Endothelial cell of umbilical vein (primary cell): Measurements from ENCODE around the gene DHX36. TPM values are rescaled to one million over a fixed set of nuclear protein-coding genes. Genes with fewer than 3 reads are reported as not detected.

Experiments used
- BruUV-seq: library from RNA; stranded (reverse); fragments of 400-500 nt; replicated peaks from 2 replicates; lab custom pipeline; 2021; lab: Mats Ljungman, UMichigan
- CTCF ChIA-PET: fragments of 300-600, 350-600 bp; sonication (Branson Sonifier 250); formaldehyde crosslinking; loops from one replicate; lab custom pipeline; 2021; ENCODE audit warnings: antibody characterized with exemption, inconsistent platforms; lab: Charles Lee
- POLR2A ChIA-PET: fragments of 300-600, 350-600 bp; sonication (Branson Sonifier 250); formaldehyde crosslinking; loops from one replicate; lab custom pipeline; 2021; ENCODE audit warnings: antibody characterized with exemption, inconsistent platforms; lab: Charles Lee
- DNase-seq: peaks from one replicate; pipeline ENCODE4 v3.0.0-alpha.2; 2011; ENCODE audit warnings: low read depth, low spot score
- FAIRE-seq: peaks from 2 replicates; lab custom pipeline; 2011; peaks lifted over from hg19 to GRCh38; lab: Jason Lieb, UNC
- H2AFZ ChIP-seq: 2 replicates; pipeline ENCODE4 v1.6.0; 2012; ENCODE audit warnings: low read depth, low read length, control low read depth, inconsistent platforms
- H3K27ac ChIP-seq: 2 replicates; pipeline ENCODE4 v1.5.1; 2011; ENCODE audit warnings: low read depth, mild to moderate bottlenecking, control low read depth, low read length, moderate library complexity; ENCODE audit not compliant: insufficient read depth
- H3K27me3 ChIP-seq, 2 experiments: 2 replicates each; pipeline versions ENCODE4 v1.6.0 to v1.6.1; 2011; ENCODE audit warnings: low read length in 2 of 2, mixed read lengths in 1 of 2; ENCODE audit not compliant: control insufficient read depth in 2 of 2, insufficient read depth in 2 of 2
- H3K36me3 ChIP-seq, 2 experiments: 2 replicates in 1 of 2; 3 replicates in 1 of 2; pipeline ENCODE4 v1.5.1; 2011; ENCODE audit warnings: low read length in 2 of 2, mild to moderate bottlenecking in 1 of 2, moderate library complexity in 1 of 2; ENCODE audit not compliant: control insufficient read depth in 2 of 2, insufficient read depth in 2 of 2; ENCODE audit errors: extremely low read depth in 1 of 2
- H3K4me1 ChIP-seq: 3 replicates; pipeline ENCODE4 v1.5.1; 2011; ENCODE audit warnings: mild to moderate bottlenecking, low read length; ENCODE audit not compliant: control insufficient read depth, insufficient read depth; ENCODE audit errors: extremely low read depth
- H3K4me2 ChIP-seq: 2 replicates; pipeline ENCODE4 v1.6.1; 2011; ENCODE audit warnings: low read length, control low read depth, mixed read lengths; ENCODE audit not compliant: insufficient read depth
- H3K4me3 ChIP-seq, 3 experiments: fragments of 200-600 bp in 1 of 3; sonication (generic), shearing (Covaris generic) in 1 of 3; replicated peaks in 1 of 3; 2 replicates each; pipeline ENCODE4 v1.5.1; 2011 to 2016; ENCODE audit warnings: control low read depth in 3 of 3, low read length in 3 of 3, mild to moderate bottlenecking in 2 of 3, inconsistent platforms in 1 of 3, low read depth in 1 of 3, moderate library complexity in 1 of 3; ENCODE audit not compliant: insufficient read depth in 1 of 3
- H3K79me2 ChIP-seq: 2 replicates; pipeline ENCODE4 v1.6.0; 2012; ENCODE audit warnings: low read length, inconsistent platforms; ENCODE audit not compliant: control insufficient read depth, insufficient read depth
- H3K9ac ChIP-seq: replicated peaks from 2 replicates; pipeline ENCODE3; 2011; ENCODE audit warnings: low read length, control low read depth; ENCODE audit not compliant: insufficient read depth; ENCODE audit errors: extremely low read depth
- H3K9me1 ChIP-seq: replicated peaks from 3 replicates; pipeline ENCODE4 v1.6.0; 2011; ENCODE audit warnings: mild to moderate bottlenecking, low read length; ENCODE audit not compliant: control insufficient read depth, insufficient read depth; ENCODE audit errors: extremely low read depth
- H3K9me3 ChIP-seq: replicated peaks from 2 replicates; pipeline ENCODE4 v1.5.1; 2012; ENCODE audit warnings: low read length, inconsistent platforms; ENCODE audit not compliant: control insufficient read depth, insufficient read depth
- H4K20me1 ChIP-seq: replicated peaks from 2 replicates; pipeline ENCODE3; 2011; ENCODE audit warnings: mild to moderate bottlenecking, low read length; ENCODE audit not compliant: control insufficient read depth, insufficient read depth; ENCODE audit errors: extremely low read depth
- CTCF ChIP-seq, 2 donors: IDR thresholded peaks; 1 replicate in 1 of 2; 2 replicates in 1 of 2; pipeline ENCODE4 v1.5.1; 2011; ENCODE audit warnings: low read length in 2 of 2, mild to moderate bottlenecking in 2 of 2, moderate library complexity in 2 of 2, control low read depth in 1 of 2, inconsistent platforms in 1 of 2, low read depth in 1 of 2; ENCODE audit not compliant: insufficient read depth in 1 of 2; ENCODE audit errors: extremely low read depth in 1 of 2
- EZH2 ChIP-seq: IDR thresholded peaks from 2 replicates; pipeline ENCODE4 v1.6.1; 2012; ENCODE audit warnings: borderline replicate concordance, low read depth, mild to moderate bottlenecking, moderate library complexity, low read length, inconsistent platforms; ENCODE audit not compliant: severe bottlenecking
- FOS ChIP-seq: IDR thresholded peaks from 2 replicates; pipeline ENCODE4 v1.6.1; 2011; ENCODE audit warnings: mild to moderate bottlenecking, low read length, moderate library complexity, borderline replicate concordance; ENCODE audit not compliant: insufficient read depth
- GATA2 ChIP-seq: IDR thresholded peaks from 2 replicates; pipeline ENCODE4 v1.7.0; 2011; ENCODE audit warnings: low read depth, mild to moderate bottlenecking, moderate library complexity, mixed read lengths, low read length; ENCODE audit not compliant: insufficient read length, insufficient read depth
- JUN ChIP-seq: IDR thresholded peaks from 2 replicates; pipeline ENCODE4 v1.6.1; 2011; ENCODE audit warnings: borderline replicate concordance, low read depth; ENCODE audit not compliant: insufficient read length, insufficient read depth
- MYC ChIP-seq: IDR thresholded peaks from one replicate; pipeline ENCODE4 v1.6.1; 2011; ENCODE audit warnings: mild to moderate bottlenecking, low read depth, low read length
- POLR2A ChIP-seq: IDR thresholded peaks from 2 replicates; pipeline ENCODE4 v1.6.1; 2012; ENCODE audit warnings: low read depth, mild to moderate bottlenecking, control low read depth, low read length
- POLR2AphosphoS5 ChIP-seq: IDR thresholded peaks from 2 replicates; pipeline ENCODE4 v1.6.1; 2012; ENCODE audit warnings: low read depth, mild to moderate bottlenecking, control low read depth, low read length, moderate library complexity; ENCODE audit not compliant: insufficient read depth
- dilution Hi-C: fragments of 300-500 bp; cut with MboI; formaldehyde crosslinking; loops from one replicate; pipeline ENCODE4 v1.15.0; 2019; ENCODE audit warnings: low sequenced_read_pairs; ENCODE audit not compliant: extremely low pct_ligation_motif_present
- intact Hi-C: fragments of 100-400 bp; cut with micrococcal nuclease; formaldehyde crosslinking; loops from one replicate; pipeline ENCODE4 v1.10.0; 2022
- polyA plus RNA-seq, 4 experiments: library from polyadenylated mRNA; depleted of rRNA in 3 of 4; stranded (reverse) in 3 of 4; unstranded in 1 of 4; fragments of >200 nt; gene quantifications; 2 replicates each; pipeline versions ENCODE4 v1.2.1 to v1.2.3, GENCODE V29; 2011 to 2012; ENCODE audit warnings: missing spikeins in 1 of 4
- total RNA-seq: library from RNA; stranded (reverse); gene quantifications from 2 replicates; pipeline ENCODE4 v1.2.3, GENCODE V29; 2021
- TF ChIP-seq, protein P1 (sequence below): IDR thresholded peaks from 2 replicates; pipeline ENCODE4 v1.6.1; 2011; ENCODE audit not compliant: insufficient read depth, insufficient read length

The DHX36 gene
- total and polyA plus RNA-seq, 2 donors (not counting 3 experiments of a cell fraction or from before 2014, with no cell fraction given) = 19.6 to 52.7 TPM

GRCh38 chr3:154338570-154338969 is 14.3 kb upstream of the DHX36 start:
- dilution Hi-C loops = no loop called here

DNA sequence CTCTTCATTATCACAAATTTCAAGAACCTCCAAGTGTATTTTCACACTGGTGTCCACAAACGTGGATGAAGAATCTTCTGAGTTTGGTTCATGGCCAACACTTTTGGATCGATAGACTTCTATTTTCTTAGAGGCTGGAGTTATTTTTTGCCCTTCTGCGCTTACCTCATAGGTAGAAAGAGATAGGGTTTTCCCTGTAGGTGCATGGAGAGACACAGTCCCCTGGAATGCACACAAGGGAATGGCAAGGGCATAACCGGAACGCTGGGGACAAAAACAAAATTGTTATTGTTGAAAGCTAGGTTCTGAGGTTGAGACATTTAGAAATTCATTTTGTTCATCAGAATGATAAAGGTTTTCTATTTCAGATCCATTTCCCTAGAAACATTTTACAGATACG is 13.7 kb upstream of the DHX36 start:
- H3K9me3 ChIP-seq = no peaks in the 10 kb centered on the region
- H3K79me2 ChIP-seq = no peaks in the 10 kb centered on the region
- H3K4me1 ChIP-seq = no peaks in the 10 kb centered on the region
- H3K36me3 ChIP-seq = no peaks in the 10 kb centered on the region
- H3K27me3 ChIP-seq = peaks cover 7 to 17% of the 10 kb centered on the region in 2 experiments
- no peak overlapping the region for H3K4me3 ChIP-seq
- intact Hi-C loops (no loop called here), dilution Hi-C loops (no loop called here)
- no peak for DNase-seq
- FAIRE-seq = no peak
- H3K9me1 ChIP-seq = no peaks in the 10 kb centered on the region
- no peak overlapping the region for H3K9ac ChIP-seq
- H4K20me1 ChIP-seq = no peaks in the 10 kb centered on the region
- H3K4me2 ChIP-seq = no peak overlapping the region
- H2AFZ ChIP-seq = no peak overlapping the region
- BruUV-seq = no TSS peak
- CTCF ChIA-PET = no interaction called here
- no peak overlapping the region for H3K27ac ChIP-seq
- POLR2A ChIA-PET = no interaction called here
- TF ChIP-seq, protein P1, sequence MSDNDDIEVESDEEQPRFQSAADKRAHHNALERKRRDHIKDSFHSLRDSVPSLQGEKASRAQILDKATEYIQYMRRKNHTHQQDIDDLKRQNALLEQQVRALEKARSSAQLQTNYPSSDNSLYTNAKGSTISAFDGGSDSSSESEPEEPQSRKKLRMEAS = no peak
- no peak for TF ChIP-seq GATA2
- TF ChIP-seq EZH2 = no peak
- no peak for TF ChIP-seq JUN
- TF ChIP-seq MYC = no peak
- TF ChIP-seq POLR2AphosphoS5 = no peak
- no peak for TF ChIP-seq POLR2A
- no peak for TF ChIP-seq FOS
- no peak for TF ChIP-seq CTCF (IDR thresholded peaks at IDR 0.05; ENCODE audit: extremely low read depth in 1 of 2, insufficient read depth in 1 of 2, low read depth in 1 of 2, low read length in 2 of 2)

More at GRCh38 chr3:154338570-154338969, 14.3 kb upstream of the DHX36 start:
- no peaks in the 10 kb centered on the region for H3K79me2 ChIP-seq
- H3K9me1 ChIP-seq = no peaks in the 10 kb centered on the region
- no peak for DNase-seq
- no peak for TF ChIP-seq MYC
- TF ChIP-seq POLR2A = no peak
- TF ChIP-seq POLR2AphosphoS5 = no peak
- no peak for TF ChIP-seq EZH2
- H3K27me3 ChIP-seq = peaks cover 7 to 13% of the 10 kb centered on the region in 2 experiments
- POLR2A ChIA-PET = no interaction called here
- H3K27ac ChIP-seq = no peak overlapping the region
- intact Hi-C loops = no loop called here
- H4K20me1 ChIP-seq = no peaks in the 10 kb centered on the region
- FAIRE-seq = no peak
- H3K4me3 ChIP-seq = no peak overlapping the region
- no peaks in the 10 kb centered on the region for H3K9me3 ChIP-seq
- CTCF ChIA-PET = no interaction called here
- no peaks in the 10 kb centered on the region for H3K36me3 ChIP-seq
- no peak overlapping the region for H3K4me2 ChIP-seq
- BruUV-seq = no TSS peak
- H2AFZ ChIP-seq = no peak overlapping the region
- no peak overlapping the region for H3K9ac ChIP-seq
- H3K4me1 ChIP-seq = no peaks in the 10 kb centered on the region
